ENCODE results near the gene RPUSD1.

RPUSD1 gene

DNA sequence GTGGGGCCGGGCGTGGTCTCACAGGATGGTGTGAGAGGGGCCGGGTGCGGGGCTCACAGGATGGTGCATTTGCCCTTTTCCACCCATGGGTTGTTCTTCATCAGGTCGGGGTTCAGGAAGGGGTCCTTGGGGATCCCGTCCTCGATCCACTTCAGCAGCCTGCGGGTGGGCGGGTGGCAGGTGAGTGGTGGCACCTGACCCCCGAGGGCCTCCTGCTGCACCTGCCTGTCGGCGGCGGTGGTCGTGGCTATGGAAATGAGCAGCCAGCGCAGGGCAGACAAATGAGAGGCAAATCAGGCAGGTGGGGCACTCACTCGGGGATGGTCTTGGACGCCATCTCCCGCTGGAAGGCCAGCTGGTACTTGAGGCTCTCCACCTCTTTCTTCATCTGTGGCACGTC, 10.5 kb upstream of the RPUSD1 start:
- DNase-seq = no peak

DNA sequence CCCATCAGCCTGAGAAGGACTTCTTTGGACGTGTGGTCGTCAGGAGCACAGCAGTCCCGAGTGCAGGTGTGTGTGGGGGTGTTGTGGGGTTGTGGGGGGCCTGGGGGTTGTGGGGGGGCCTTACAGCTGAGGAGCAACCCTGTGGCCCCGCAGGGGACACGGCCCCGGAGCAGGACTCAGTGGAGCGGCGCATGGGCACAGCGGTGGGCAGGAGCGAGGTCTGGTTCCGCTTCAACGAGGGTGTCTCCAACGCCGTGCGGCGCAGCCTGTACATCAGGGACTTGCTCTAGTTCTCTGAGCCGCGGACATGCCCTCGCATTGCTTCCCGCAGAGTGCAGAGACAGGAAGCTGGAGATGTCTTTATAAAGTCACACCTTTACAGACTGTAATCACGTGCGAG, 9.5 kb upstream of the RPUSD1 start:
- DNase-seq = no peak

GRCh38 chr16:797120-797420, 8.9 kb upstream of the RPUSD1 start:
- DNase-seq = no peak

DNA sequence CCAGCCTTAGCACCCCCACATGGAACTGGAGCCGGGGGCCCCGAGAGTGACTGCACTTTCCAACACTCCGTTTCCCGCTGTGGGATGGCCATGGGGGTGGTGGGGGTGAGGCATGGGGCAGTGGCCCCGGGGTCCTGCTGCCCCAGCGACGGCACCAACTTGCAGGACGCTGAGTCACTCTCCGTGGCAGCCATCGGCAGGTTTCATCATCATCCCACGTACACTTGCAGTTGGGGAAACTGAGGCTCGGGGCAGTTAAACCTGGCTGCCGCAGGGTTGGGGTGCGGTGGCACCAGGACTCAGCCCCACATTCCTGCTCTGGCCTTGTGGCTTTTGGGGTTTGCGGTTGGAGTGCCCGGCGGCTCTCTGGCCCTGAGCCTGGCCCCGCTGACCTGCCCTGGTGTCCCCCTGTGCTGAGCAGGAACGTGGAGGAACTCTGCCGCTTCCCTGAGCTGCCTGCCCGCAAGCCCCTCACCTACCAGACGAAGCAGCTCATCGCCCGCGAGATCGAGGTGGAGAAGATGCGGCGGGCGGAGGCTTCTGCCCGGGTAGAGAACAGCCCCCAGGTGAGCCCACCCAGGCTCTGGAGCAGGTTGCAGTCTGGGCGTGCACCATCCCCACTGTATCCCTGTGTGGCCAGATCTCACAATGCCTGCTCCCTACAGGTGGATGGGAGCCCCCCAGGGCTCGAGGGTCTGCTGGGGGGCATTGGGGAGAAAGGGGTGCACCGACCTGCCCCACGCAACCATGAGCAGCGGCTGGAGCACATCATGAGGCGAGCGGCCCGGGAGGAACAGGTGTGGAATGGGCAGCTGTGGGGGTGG, 8.3 kb upstream of the RPUSD1 start:
- no peak for DNase-seq

GRCh38 chr16:795580-796229, 7.5 kb upstream of the RPUSD1 start:
- no peak for DNase-seq

GRCh38 chr16:794853-795466, 6.8 kb upstream of the RPUSD1 start:
- no peak for DNase-seq

DNA sequence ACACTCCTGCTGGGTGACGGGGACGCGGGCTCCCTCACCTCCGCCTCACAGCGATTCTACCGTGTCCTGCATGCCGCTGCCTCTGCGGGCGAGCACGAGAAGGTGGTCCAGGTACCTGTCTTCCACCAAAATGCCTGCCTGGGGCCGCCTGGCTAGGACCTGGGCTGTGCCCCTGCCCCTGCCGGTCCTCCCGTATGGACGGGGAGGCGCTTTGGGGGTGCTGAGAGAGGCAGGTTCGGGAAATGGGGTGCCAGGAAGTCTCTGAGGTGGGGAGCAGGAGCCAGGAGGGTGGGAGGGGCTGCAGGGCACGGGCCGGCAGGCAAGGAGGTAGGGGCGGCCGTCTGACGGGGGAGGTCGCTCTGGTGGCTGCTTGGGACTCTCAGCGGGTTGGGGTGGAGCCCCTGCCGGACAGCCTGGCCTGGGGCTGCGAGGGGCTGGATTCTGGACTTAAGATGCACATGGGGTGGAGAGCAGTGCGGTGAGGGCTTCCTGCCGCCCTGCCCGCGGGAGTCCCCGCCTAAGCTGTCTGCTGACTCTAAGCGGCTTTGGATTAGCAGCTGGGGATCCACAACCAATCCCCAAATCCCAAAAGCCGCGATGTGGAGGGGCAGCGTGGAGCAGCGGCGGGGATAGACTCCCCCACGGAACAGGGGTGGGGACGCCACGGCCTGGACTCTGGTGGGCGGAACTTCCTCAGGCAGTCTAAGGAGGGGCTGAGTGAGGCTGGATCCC, 6.1 kb upstream of the RPUSD1 start:
- DNase-seq = no peak

GRCh38 chr16:793414-793813, 5.2 kb upstream of the RPUSD1 start:
- DNase-seq = no peak

- DNase-seq = no peak
Observed at GRCh38 chr16:792221-792995, 4.2 kb upstream of the RPUSD1 start.

GRCh38 chr16:791131-791530, 3.0 kb upstream of the RPUSD1 start:
- DNase-seq = no peak

DNA sequence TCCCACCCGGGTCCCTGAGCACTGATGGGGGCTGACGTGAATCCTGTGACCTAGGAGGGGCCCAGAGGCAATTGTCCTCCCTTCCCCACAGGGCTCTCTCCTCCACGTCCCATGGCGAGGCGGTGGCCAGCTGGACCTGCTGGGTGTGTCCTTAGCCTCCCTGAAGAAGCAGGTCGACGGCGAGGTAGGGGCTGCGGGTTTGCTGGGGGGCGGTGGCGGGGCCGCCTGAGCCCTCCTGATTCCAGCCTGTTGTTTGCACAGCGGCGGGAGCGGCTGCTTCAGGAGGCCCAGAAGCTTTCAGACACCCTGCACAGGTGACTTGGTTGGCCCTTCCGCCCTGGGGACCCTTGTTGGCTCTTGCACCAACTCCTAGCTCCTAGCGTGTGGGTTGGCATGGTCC, 1.9 kb upstream of the RPUSD1 start:
- no peak for DNase-seq

- DNase-seq = no peak
Observed at GRCh38 chr16:789191-789850, 1.1 kb upstream of the RPUSD1 start.

DNA sequence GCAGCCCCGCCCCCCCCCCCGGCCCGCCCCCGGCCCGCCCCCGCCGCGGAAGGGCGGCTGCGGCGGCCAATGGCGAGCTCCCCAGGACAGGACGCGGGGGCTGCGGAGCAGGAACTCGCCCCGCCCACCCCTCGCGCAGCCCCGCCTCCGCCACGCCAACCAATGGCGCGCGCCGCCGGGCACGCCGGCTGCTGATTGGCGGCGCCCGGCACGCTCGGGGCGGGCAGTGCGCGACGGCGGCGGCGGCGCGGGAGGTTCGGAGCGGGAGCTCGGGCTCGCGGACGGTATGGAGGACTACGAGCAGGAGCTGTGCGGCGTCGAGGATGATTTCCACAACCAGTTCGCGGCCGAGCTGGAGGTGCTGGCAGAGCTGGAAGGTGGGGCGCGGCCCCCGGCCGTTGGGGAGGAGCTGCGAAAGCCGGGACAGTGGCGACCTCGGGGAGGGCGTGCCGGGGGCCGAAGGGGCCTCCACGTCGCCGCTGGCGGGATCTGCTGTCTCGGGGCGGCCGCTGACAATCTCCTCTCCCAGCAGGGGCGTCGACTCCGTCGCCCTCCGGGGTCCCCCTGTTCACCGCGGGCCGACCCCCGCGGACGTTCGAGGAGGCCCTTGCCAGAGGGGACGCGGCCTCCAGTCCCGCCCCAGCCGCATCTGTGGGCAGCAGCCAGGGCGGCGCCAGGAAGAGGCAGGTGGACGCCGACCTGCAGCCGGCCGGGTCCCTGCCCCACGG, 382 bp upstream of the RPUSD1 start, which contains the start of gene CHTF18:
CHTF18 (plus strand) TSS at position 222 of the 728 bp plus-strand sequence; CDS start at position 287, 65 bp downstream.
- peak; percentile 88 to 91 for DNase-seq

DNA sequence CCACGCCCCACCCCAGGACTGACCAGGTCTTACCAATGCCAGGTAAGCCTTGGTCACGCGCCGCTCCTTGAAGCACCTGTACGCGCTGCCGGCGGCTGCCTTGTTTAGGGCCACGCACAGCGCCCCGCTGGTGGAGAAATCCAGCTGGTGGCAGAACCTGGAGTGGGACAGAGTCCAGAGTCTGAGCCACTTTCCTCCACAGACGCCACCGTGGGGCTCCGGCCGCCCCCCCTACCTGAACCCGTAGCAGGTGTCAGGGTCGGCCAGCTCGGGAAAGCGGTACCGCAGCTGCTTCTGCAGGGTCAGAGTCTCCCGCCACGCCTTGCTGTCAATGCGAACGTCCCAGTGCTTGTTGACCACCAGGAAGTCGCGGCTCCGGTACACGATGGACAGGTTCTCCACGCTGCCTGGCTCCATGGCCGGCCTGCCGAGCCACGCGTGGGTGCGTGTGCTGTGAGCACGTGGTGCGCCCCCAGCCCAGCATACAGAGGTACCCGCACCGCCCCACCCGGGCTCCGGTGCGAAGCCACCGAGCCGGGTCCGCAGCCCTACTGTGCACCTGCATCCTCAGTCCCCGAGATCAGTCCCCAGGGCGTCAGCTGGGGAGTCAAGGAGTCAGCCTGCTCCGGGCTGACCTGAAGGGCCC, 737 bp downstream of the RPUSD1 start:
- DNase-seq = no peak

DNA sequence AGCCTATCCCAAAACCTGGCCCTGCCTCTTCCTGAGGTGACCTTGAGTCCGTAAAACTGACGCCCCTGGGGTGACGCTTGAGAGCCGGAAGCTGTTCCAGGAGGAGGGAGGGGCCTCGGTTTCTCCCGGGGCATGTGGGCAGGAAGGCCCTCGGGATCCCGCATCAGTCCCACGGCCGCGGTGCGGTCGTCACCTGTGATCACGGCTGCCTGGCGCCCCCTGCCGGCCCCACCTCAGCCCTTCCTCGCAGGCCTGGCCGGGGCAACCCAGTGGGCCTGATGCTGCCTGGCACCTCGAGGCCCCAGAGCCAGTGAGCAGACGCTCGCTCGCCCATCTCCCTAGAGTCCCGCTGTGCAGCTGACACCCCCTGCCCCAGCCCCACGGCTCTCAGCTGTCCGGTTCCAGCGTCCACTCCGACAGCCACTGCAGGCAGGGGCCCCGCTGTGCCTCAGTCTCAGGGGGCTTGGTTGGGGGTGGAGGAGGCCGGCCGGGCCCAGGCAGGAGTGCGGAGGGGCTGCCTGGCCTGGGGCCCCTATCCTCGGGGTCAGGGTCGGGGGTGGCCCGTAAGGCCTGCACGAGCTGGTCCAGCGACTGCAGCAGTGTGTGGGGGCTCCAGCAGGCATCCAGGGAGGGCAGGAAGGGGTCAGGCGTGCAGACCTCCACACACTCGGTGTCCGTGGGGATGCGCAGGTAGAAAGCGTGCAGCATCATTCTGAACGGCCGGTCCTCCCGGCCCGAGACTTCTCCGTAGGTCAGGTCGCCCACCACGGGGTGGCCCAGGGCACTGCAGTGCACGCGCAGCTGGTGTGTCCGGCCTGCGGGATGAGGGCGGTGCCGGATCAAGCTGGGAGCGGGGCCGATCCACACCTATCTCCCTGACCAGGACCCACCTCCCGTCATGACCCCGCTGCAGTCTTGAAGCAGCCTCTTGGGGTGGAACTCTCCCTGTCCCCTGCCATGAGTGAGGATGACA, 2.3 kb downstream of the RPUSD1 start:
- DNase-seq = no peak

DNA sequence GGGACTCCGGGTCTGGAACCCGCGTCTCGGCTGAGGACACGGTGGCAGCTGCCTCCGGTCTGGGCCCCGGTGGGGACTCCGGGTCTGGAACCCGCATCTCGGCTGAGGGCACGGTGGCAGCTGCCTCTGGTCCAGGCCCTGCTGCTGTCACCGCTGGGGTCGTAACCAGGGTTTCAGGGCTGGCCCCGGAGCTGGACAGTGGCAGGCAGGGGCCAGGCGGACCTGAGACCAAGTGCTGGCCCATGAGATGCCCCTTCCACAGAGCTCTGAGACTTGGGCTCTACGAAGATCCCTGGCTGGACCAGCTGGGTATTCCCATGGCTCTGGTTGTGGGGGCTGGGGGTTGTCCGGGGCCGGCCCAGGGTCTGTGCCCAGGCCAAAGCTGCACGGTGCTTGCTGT, 3.8 kb downstream of the RPUSD1 start:
- DNase-seq = no peak

- DNase-seq = no peak
Observed at GRCh38 chr16:783404-784161, 4.6 kb downstream of the RPUSD1 start.

DNA sequence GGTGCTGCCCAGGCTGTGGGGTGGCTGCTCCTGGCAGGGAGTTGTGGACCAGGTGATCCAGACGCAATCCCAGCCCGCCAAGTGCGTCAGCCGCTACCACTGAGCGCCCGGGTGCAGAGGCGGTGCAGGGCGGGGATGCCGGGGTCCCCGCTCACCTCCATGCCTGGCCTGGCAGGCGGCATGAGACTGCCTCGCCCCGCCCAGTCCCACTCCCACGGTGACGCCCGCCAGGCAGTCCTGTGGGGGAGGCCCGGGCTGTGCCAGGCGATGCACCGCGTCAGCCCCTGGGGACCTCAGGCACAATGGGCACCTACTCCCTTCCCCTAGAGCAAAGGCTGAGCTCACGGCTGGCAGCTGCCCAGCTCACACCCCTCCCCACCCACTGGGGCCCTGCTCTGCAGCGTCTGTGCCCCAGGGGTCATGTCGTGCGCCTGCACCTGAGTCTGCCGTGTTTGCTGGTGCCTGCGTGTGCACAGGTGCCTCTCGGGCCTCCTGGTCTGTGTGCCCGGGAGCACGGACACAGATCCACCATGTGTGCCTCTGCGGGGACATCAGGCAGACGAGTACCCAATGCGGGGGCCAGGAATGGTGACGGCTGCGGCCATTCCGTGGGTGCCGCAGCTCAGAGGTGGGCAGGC, 5.3 kb downstream of the RPUSD1 start:
- peak; percentile 60 to 75 for DNase-seq

All from NCI-H2081 (cell line).